ENCODE data around the gene BCAP31. TPM values are rescaled to one million over a fixed set of nuclear protein-coding genes. Genes with fewer than 3 reads are reported as not detected.

Gene BCAP31
- total RNA-seq (100 to 1,000 TPM in 5 of 9 donors, 10 to 100 TPM in 4; 59.9 to 162 (median 102) TPM), polyA plus RNA-seq (100 to 1,000 TPM in 1 of 2 donors, 10 to 100 TPM in 1; 87.7 to 158 TPM)
- long read RNA-seq, donor 1, transcript BCAP31-201 (8 exons, 1,643 nt), result major isoform, 147 of 171 reads
- long read RNA-seq, donor 1, partial matches to known transcripts, result 10 of 171 reads
- long read RNA-seq, donor 1, other reads (novel, unspliced or antisense), result 14 of 171 reads
- long read RNA-seq, donor 2, transcript BCAP31-201 (8 exons, 1,643 nt), result major isoform, 737 of 817 reads
- long read RNA-seq, donor 2, transcript BCAP31-207 (8 exons, 1,824 nt), result minor isoform, 9 of 817 reads
- long read RNA-seq, donor 2, partial matches to known transcripts, result 33 of 817 reads
- long read RNA-seq, donor 2, other reads (novel, unspliced or antisense), result 37 of 817 reads
- long read RNA-seq, donor 3, transcript BCAP31-201 (8 exons, 1,643 nt), result major isoform, 202 of 229 reads
- long read RNA-seq, donor 3, partial matches to known transcripts, result 10 of 229 reads
- long read RNA-seq, donor 3, other reads (novel, unspliced or antisense), result 14 of 229 reads

- intact Hi-C loops (cut with DNase I), result loop anchor here in 1 of 10 donors (10.0 kb wide), 1 partner anchor 200 kb away; the partner anchor contains the start of gene ARHGAP4
- peak; percentile 90 to 94 (median 92) for DNase-seq
- H3K9me3 ChIP-seq, result peaks cover 0 to 3% (median 0%) of the 10 kb centered on the region in 12 donors
- 1 to 33% (median 12%) methylated on average over 28 to 85 of the region's 88 CpGs for WGBS, 4 donors
- H3K27me3 ChIP-seq, result peaks cover 0 to 6% (median 0%) of the 10 kb centered on the region in 9 donors
- peak within 1 kb of the TSS; percentile 82 to 94 (median 90) for H3K27ac ChIP-seq
- peak; percentile 73 to 86 (median 84) for ATAC-seq
- peak within 1 kb of the TSS; percentile 49 to 95 (median 72) for H3K4me3 ChIP-seq
- TF ChIP-seq POLR2A (IDR thresholded peaks at IDR 0.05), result peak in 1 of 2 donors; percentile 84
- no peak for TF ChIP-seq CTCF (IDR thresholded peaks at IDR 0.05)
- H3K4me1 ChIP-seq, result peaks cover 3 to 57% (median 41%) of the 10 kb centered on the region in 12 donors
- peaks cover 0 to 31% (median 15%) of the 10 kb centered on the region in 9 donors for H3K36me3 ChIP-seq
Observed at GRCh38 chrX:153724252-153725038, at the start of gene BCAP31, which contains the start of gene ABCD1. Gene BCAP31 (minus strand): TSS chrX:153724387. CDS start chrX:153723244, 1,143 bp downstream. Gene ABCD1 (plus strand): TSS chrX:153724856. CDS start chrX:153725267, 411 bp downstream.

DNA sequence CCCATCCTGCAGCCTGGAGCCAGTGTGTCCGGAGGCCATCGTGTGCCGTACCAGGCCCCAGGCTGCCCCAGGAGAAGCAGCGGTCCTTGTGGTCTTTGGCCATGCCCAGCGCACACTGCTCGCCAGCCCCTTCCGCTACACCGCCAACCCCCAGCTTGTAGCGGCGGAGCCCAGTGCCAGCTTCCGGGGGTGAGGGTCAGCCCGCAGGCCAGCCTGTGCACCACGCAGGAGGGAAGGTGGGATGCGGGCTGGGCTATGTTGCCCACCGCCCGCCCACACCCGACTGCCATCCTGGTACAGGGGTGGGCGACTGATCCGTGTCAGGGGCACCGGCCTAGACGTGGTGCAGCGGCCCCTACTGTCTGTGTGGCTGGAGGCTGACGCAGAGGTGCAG, 49.0 kb upstream of the BCAP31 start:
- no peak for ATAC-seq
- intact Hi-C loops (cut with DNase I), result no loop called here
- WGBS, 4 donors, result 91 to 96% (median 95%) methylated on average over 11 to 23 of the region's 23 CpGs
- DNase-seq, result peak in 2 of 5 donors; percentile 17 to 21
- peaks cover 0 to 8% (median 0%) of the 10 kb centered on the region in 9 donors for H3K27me3 ChIP-seq
- TF ChIP-seq CTCF (IDR thresholded peaks at IDR 0.05) (no peak), POLR2A (IDR thresholded peaks at IDR 0.05) (no peak)
- no peak overlapping the region for H3K27ac ChIP-seq
- no peaks in the 10 kb centered on the region for H3K9me3 ChIP-seq
- no peak overlapping the region for H3K4me3 ChIP-seq
- no peaks in the 10 kb centered on the region for H3K4me1 ChIP-seq
- no peaks in the 10 kb centered on the region for H3K36me3 ChIP-seq

DNA sequence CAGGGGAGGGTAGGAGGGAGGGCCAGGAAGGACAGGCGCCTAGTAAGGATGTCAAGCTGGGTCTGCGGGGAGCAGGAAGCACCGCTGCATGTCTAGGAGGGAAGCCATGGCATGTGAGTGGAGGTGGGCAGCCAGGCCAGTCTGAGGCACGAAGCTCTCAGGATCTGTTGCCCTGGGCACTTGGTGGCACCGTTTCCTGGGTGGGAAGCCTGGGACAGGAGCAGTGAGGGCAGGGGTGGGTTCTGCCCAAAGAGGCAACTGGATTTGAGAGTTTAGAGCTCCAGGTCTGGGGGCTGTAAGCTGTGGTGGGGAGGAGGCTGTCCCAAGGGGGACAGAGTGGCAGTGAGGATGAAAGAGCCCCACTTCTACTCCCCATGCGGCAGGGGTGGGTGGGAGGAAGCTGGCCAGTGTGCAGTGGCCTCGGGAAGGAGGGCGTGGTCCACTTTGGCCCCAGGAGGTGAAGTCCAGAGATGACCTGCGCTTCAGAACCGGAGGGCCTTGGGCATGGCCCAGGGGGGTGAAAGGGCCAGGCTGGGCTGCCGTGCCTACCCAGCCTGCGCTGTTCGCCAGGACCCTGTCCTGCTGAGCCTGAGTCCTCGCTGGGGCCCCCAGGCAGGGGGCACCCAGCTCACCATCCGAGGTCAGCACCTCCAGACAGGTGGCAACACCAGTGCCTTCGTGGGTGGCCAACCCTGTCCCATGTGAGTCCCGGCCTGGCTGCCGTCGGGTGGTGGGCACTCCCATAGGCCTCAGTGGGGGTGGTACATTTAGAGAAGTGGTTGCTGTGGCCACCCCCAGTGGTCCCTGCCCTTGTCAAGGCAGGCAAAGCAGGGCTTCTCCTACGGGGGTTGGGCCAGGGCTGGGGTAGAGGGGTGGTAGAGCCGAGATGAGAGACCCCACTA, 48.4 kb upstream of the BCAP31 start:
- intact Hi-C loops (cut with DNase I), result no loop called here
- H3K9me3 ChIP-seq, result no peaks in the 10 kb centered on the region
- no peak overlapping the region for H3K4me3 ChIP-seq
- H3K4me1 ChIP-seq, result no peaks in the 10 kb centered on the region
- H3K36me3 ChIP-seq, result no peaks in the 10 kb centered on the region
- TF ChIP-seq POLR2A (IDR thresholded peaks at IDR 0.05) (no peak), CTCF (IDR thresholded peaks at IDR 0.05) (no peak)
- peak in 2 of 5 donors; percentile 3 to 16 for DNase-seq
- ATAC-seq, result no peak
- H3K27me3 ChIP-seq, result peaks cover 0 to 1% (median 0%) of the 10 kb centered on the region in 9 donors
- WGBS, 4 donors, result 79 to 91% (median 86%) methylated on average over 9 to 21 of the region's 21 CpGs
- no peak overlapping the region for H3K27ac ChIP-seq

Measured in heart left ventricle (tissue), 16 donors.